Measurements from ENCODE around the gene APOL1. TPM values are rescaled to one million over a fixed set of nuclear protein-coding genes. Genes with fewer than 3 reads are reported as not detected.

The APOL1 gene
- total and polyA plus RNA-seq, 10 of the 15 experiments (the other 5 are each of a cell fraction or from before 2014, with no cell fraction given): 9.0 to 42.0 (median 17.6) TPM

DNA sequence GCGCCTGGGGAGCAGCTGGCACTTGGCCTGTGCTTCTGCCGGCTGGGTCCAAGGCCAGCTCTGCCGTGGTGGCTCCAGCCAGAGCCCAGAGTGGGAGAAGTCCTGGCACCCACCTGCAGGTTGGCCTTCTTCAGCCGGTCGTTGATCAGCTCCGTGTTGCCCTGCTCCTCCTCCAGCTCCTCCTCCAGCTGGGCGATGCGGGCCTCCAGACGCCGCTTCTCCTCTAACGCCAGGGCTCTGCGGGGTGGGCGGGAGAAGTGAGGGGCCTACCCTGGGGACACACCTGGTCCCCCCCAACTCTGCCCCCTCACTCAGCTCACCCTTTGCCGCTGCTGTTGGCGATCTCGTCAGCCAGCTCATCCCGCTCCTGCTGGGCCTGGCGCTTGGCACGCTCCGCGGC lies 32.6 kb downstream of the APOL1 start:
- H3K9me3 ChIP-seq (replicated peaks; ENCODE audit: control insufficient read depth, insufficient read depth, low read length): no peaks in the 10 kb centered on the region
- no peaks in the 10 kb centered on the region for H3K79me2 ChIP-seq (ENCODE audit: control insufficient read depth, insufficient read depth, low read length)
- no peaks in the 10 kb centered on the region for H3K4me1 ChIP-seq (ENCODE audit: control insufficient read depth, insufficient read depth, low read length)
- CTCF ChIA-PET: interaction anchor here (1.1 to 4.0 kb wide), 16 partner anchors 10 to 205 kb away, joined by 3 to 20 read pairs (median 7); partner anchors contain the start of genes APOL1 and APOL2
- POLR2A ChIA-PET: interaction anchor here (0.6 kb wide), 1 partner anchor 9 kb away, joined by 7 read pairs; no protein-coding TSS in a partner anchor
- H4K20me1 ChIP-seq (ENCODE audit: control insufficient read depth, insufficient read depth): no peaks in the 10 kb centered on the region
- no peak for FAIRE-seq
- no peak overlapping the region for H3K9ac ChIP-seq (ENCODE audit: control insufficient read depth, insufficient read depth, low read length)
- no peak for ATAC-seq
- H3K4me3 ChIP-seq: no peak overlapping the region
- no peak overlapping the region for H2AFZ ChIP-seq (ENCODE audit: control insufficient read depth, low read depth, low read length)
- SMC1A ChIA-PET (ENCODE audit: uncharacterized antibody, unreplicated experiment): interaction anchor here (0.6 to 1.6 kb wide), 4 partner anchors 51 to 220 kb away, joined by 3 to 6 read pairs (median 4); no protein-coding TSS in a partner anchor
- intact Hi-C loops (cut with micrococcal nuclease; ENCODE audit: unreplicated experiment): no loop called here
- H3K27ac ChIP-seq (ENCODE audit: control insufficient read depth, insufficient read depth): no peak overlapping the region
- 94% methylated on average over 19 of the region's 21 CpGs for WGBS (ENCODE audit: insufficient coverage, insufficient replicate concordance, low lambda C conversion rate, missing lambda C conversion rate)
- H3K36me3 ChIP-seq (ENCODE audit: control insufficient read depth in 2 of 2, insufficient read depth in 2 of 2, low read length in 1 of 2): peaks cover 30 to 69% of the 10 kb centered on the region in 2 experiments
- no TSS peak for BruUV-seq (replicated peaks)
- in situ Hi-C loops (cut with MboI): no loop called here
- RAD21 ChIA-PET (ENCODE audit: unreplicated experiment): interaction anchor here (1.2 to 1.6 kb wide), 2 partner anchors 91 to 201 kb away, joined by 3 to 10 read pairs; no protein-coding TSS in a partner anchor
- H3K4me2 ChIP-seq (ENCODE audit: control insufficient read depth, insufficient read depth): no peak overlapping the region
- H3K27me3 ChIP-seq (replicated peaks in 1 of 2; ENCODE audit: control insufficient read depth in 2 of 2, insufficient read depth in 2 of 2, low read length in 1 of 2): no peaks in the 10 kb centered on the region
- no peak for DNase-seq (ENCODE audit: low read depth, low spot score)
- TF ChIP-seq IRF4 (IDR thresholded peaks at IDR 0.05; ENCODE audit: low read depth, low read length) (no peak), FOS (IDR thresholded peaks at IDR 0.05; ENCODE audit: borderline replicate concordance, extremely low read depth, insufficient read length) (no peak), NFXL1 (IDR thresholded peaks at IDR 0.05; ENCODE audit: borderline replicate concordance) (no peak), ZNF24 (IDR thresholded peaks at IDR 0.05) (no peak), TAF1 (IDR thresholded peaks at IDR 0.05; ENCODE audit: borderline replicate concordance, low read depth, low read length) (no peak), KLF5 (IDR thresholded peaks at IDR 0.05; ENCODE audit: partially characterized antibody) (no peak), BCL11A (IDR thresholded peaks at IDR 0.05; ENCODE audit: low read depth, low read length) (no peak), RAD51 (IDR thresholded peaks at IDR 0.05) (no peak), ZNF274 (IDR thresholded peaks at IDR 0.05; ENCODE audit: insufficient read depth, insufficient read length) (no peak)
- TF ChIP-seq, protein P1, sequence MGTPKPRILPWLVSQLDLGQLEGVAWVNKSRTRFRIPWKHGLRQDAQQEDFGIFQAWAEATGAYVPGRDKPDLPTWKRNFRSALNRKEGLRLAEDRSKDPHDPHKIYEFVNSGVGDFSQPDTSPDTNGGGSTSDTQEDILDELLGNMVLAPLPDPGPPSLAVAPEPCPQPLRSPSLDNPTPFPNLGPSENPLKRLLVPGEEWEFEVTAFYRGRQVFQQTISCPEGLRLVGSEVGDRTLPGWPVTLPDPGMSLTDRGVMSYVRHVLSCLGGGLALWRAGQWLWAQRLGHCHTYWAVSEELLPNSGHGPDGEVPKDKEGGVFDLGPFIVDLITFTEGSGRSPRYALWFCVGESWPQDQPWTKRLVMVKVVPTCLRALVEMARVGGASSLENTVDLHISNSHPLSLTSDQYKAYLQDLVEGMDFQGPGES (IDR thresholded peaks at IDR 0.05): no peak
- TF ChIP-seq, protein P2, sequence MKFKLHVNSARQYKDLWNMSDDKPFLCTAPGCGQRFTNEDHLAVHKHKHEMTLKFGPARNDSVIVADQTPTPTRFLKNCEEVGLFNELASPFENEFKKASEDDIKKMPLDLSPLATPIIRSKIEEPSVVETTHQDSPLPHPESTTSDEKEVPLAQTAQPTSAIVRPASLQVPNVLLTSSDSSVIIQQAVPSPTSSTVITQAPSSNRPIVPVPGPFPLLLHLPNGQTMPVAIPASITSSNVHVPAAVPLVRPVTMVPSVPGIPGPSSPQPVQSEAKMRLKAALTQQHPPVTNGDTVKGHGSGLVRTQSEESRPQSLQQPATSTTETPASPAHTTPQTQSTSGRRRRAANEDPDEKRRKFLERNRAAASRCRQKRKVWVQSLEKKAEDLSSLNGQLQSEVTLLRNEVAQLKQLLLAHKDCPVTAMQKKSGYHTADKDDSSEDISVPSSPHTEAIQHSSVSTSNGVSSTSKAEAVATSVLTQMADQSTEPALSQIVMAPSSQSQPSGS (IDR thresholded peaks at IDR 0.05; ENCODE audit: low read length): no peak
- TF ChIP-seq, protein P3, sequence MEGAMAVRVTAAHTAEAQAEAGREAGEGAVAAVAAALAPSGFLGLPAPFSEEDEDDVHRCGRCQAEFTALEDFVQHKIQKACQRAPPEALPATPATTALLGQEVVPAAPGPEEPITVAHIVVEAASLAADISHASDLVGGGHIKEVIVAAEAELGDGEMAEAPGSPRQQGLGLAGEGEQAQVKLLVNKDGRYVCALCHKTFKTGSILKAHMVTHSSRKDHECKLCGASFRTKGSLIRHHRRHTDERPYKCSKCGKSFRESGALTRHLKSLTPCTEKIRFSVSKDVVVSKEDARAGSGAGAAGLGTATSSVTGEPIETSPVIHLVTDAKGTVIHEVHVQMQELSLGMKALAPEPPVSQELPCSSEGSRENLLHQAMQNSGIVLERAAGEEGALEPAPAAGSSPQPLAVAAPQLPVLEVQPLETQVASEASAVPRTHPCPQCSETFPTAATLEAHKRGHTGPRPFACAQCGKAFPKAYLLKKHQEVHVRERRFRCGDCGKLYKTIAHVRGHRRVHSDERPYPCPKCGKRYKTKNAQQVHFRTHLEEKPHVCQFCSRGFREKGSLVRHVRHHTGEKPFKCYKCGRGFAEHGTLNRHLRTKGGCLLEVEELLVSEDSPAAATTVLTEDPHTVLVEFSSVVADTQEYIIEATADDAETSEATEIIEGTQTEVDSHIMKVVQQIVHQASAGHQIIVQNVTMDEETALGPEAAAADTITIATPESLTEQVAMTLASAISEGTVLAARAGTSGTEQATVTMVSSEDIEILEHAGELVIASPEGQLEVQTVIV (IDR thresholded peaks at IDR 0.05; ENCODE audit: borderline replicate concordance, partially characterized antibody): no peak
